SK-N-SH treated with all-trans-retinoic acid at 6 μM for 48 hours (cell line): ENCODE data around the gene CD46.

Source experiments
- ATAC-seq: fragments of 200-7000 bp; cut with Tn5 transposase; 3 replicates; pipeline ENCODE4 v1.9.1; 2020; ENCODE audit warnings: mild to moderate bottlenecking, moderate library complexity
- ARNTL ChIP-seq: fragments of 450-650 bp; formaldehyde crosslinking; IDR thresholded peaks from 2 replicates; pipeline ENCODE4 v1.5.0; 2020; ENCODE audit warnings: low read depth, mild to moderate bottlenecking, moderate library complexity, borderline replicate concordance
- BACH2 ChIP-seq: fragments of 250-450 bp; sonication (Bioruptor Pico); IDR thresholded peaks from 2 replicates; pipeline ENCODE4 v1.9.0; 2021; ENCODE audit warnings: mild to moderate bottlenecking, borderline replicate concordance
- CSDC2 ChIP-seq: fragments of 250-450 bp; sonication (Bioruptor Pico); IDR thresholded peaks from 2 replicates; pipeline ENCODE4 v1.5.0; 2020; ENCODE audit warnings: mild to moderate bottlenecking, moderate library complexity
- ESRRG ChIP-seq: fragments of 250-450 bp; sonication (Bioruptor Pico); IDR thresholded peaks from 2 replicates; pipeline ENCODE4 v1.6.1; 2021; ENCODE audit warnings: mild to moderate bottlenecking
- GLIS3 ChIP-seq: fragments of 250-450 bp; sonication (Bioruptor Pico); IDR thresholded peaks from 2 replicates; pipeline ENCODE4 v1.5.0; 2020; ENCODE audit warnings: mild to moderate bottlenecking, moderate library complexity
- ISL1 ChIP-seq: fragments of 250-450 bp; sonication (Bioruptor Pico); IDR thresholded peaks from 2 replicates; pipeline ENCODE4 v2.1.2; 2022; ENCODE audit warnings: mild to moderate bottlenecking, moderate library complexity
- OSR1 ChIP-seq: fragments of 250-450 bp; sonication (Bioruptor Pico); IDR thresholded peaks from 2 replicates; pipeline ENCODE4 v1.8.0; 2022; ENCODE audit warnings: moderate library complexity, mild to moderate bottlenecking, inconsistent platforms
- RARB ChIP-seq: fragments of 250-450 bp; sonication (Bioruptor Pico); IDR thresholded peaks from 2 replicates; pipeline ENCODE4 v1.8.0; 2021; ENCODE audit warnings: mild to moderate bottlenecking, moderate library complexity
- SNAI2 ChIP-seq: fragments of 250-450 bp; sonication (Bioruptor Pico); IDR thresholded peaks from 2 replicates; pipeline ENCODE4 v1.5.0; 2020; ENCODE audit warnings: mild to moderate bottlenecking, moderate library complexity
- TCF4 ChIP-seq: fragments of 250-450 bp; sonication (Bioruptor Pico); IDR thresholded peaks from 2 replicates; pipeline ENCODE4 v1.8.0; 2021; ENCODE audit warnings: mild to moderate bottlenecking, moderate library complexity, borderline replicate concordance
- TOX ChIP-seq: fragments of 250-450 bp; sonication (Bioruptor Pico); IDR thresholded peaks from 2 replicates; pipeline ENCODE4 v1.8.0; 2021; ENCODE audit warnings: mild to moderate bottlenecking, moderate library complexity, borderline replicate concordance
- ZC3H10 ChIP-seq: fragments of 250-450 bp; sonication (Bioruptor Pico); IDR thresholded peaks from 2 replicates; pipeline ENCODE4 v1.5.1; 2021; ENCODE audit warnings: mild to moderate bottlenecking, moderate library complexity
- ZFP3 ChIP-seq: fragments of 250-450 bp; sonication (Bioruptor Pico); IDR thresholded peaks from 2 replicates; pipeline ENCODE4 v1.5.0; 2020; ENCODE audit warnings: mild to moderate bottlenecking, moderate library complexity
- ZFP30 ChIP-seq: fragments of 450-650 bp; formaldehyde crosslinking; IDR thresholded peaks from 2 replicates; pipeline ENCODE4 v1.5.0; 2022; ENCODE audit warnings: mild to moderate bottlenecking, moderate library complexity
- ZNF565 ChIP-seq: fragments of 450-650 bp; formaldehyde crosslinking; conservative IDR thresholded peaks from 2 replicates; pipeline ENCODE4 v1.5.0; 2020; ENCODE audit warnings: low read depth, mild to moderate bottlenecking, moderate library complexity
- ZNF70 ChIP-seq: fragments of 450-650 bp; formaldehyde crosslinking; IDR thresholded peaks from 2 replicates; pipeline ENCODE4 v1.5.0; 2020; ENCODE audit warnings: mild to moderate bottlenecking, moderate library complexity
- TF ChIP-seq, protein P1 (sequence below): fragments of 250-450 bp; sonication (Bioruptor Pico); IDR thresholded peaks from 2 replicates; pipeline ENCODE4 v1.8.0; 2020; ENCODE audit warnings: mild to moderate bottlenecking, moderate library complexity, borderline replicate concordance
- TF ChIP-seq, protein P2 (sequence below): fragments of 250-450 bp; sonication (Bioruptor Pico); IDR thresholded peaks from 2 replicates; pipeline ENCODE4 v1.5.1; 2021; ENCODE audit warnings: mild to moderate bottlenecking, moderate library complexity
- TF ChIP-seq, protein P3 (sequence below): fragments of 250-450 bp; sonication (Bioruptor Pico); IDR thresholded peaks from 2 replicates; pipeline ENCODE4 v1.5.1; 2020; ENCODE audit warnings: low read depth, mild to moderate bottlenecking, moderate library complexity
- TF ChIP-seq, protein P4 (sequence below): fragments of 250-450 bp; sonication (Bioruptor Pico); IDR thresholded peaks from 2 replicates; pipeline ENCODE4 v1.5.0; 2020; ENCODE audit warnings: mild to moderate bottlenecking, moderate library complexity

The CD46 gene

DNA sequence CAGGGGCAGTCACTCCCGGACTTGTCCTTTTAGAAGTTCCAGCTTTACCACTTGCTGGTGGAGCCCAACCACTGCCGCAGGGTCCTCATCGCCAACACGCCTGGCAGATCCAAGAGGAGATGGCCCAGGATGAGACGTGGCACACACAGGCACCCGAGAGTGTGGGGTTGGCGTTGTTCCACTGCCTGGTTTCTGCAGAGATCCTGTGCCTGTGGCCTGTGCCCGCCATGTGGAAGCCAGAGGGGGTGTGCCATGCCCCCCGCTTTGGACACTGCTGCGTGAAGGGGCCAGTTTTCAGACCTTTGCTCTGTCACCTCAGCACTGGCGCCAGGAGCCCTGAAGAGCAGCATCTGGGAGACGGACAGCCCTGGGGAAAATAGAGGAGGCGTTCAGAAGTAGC lies 10.8 kb downstream of the CD46 start:
- TF ChIP-seq, protein P1, sequence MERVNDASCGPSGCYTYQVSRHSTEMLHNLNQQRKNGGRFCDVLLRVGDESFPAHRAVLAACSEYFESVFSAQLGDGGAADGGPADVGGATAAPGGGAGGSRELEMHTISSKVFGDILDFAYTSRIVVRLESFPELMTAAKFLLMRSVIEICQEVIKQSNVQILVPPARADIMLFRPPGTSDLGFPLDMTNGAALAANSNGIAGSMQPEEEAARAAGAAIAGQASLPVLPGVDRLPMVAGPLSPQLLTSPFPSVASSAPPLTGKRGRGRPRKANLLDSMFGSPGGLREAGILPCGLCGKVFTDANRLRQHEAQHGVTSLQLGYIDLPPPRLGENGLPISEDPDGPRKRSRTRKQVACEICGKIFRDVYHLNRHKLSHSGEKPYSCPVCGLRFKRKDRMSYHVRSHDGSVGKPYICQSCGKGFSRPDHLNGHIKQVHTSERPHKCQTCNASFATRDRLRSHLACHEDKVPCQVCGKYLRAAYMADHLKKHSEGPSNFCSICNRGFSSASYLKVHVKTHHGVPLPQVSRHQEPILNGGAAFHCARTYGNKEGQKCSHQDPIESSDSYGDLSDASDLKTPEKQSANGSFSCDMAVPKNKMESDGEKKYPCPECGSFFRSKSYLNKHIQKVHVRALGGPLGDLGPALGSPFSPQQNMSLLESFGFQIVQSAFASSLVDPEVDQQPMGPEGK (CRISPR knock-in tag) = no peak
- TF ChIP-seq, protein P2, sequence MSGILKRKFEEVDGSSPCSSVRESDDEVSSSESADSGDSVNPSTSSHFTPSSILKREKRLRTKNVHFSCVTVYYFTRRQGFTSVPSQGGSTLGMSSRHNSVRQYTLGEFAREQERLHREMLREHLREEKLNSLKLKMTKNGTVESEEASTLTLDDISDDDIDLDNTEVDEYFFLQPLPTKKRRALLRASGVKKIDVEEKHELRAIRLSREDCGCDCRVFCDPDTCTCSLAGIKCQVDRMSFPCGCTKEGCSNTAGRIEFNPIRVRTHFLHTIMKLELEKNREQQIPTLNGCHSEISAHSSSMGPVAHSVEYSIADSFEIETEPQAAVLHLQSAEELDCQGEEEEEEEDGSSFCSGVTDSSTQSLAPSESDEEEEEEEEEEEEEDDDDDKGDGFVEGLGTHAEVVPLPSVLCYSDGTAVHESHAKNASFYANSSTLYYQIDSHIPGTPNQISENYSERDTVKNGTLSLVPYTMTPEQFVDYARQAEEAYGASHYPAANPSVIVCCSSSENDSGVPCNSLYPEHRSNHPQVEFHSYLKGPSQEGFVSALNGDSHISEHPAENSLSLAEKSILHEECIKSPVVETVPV (CRISPR knock-in tag) = no peak
- TF ChIP-seq ISL1 (CRISPR knock-in tag) = no peak
- TF ChIP-seq, protein P3, sequence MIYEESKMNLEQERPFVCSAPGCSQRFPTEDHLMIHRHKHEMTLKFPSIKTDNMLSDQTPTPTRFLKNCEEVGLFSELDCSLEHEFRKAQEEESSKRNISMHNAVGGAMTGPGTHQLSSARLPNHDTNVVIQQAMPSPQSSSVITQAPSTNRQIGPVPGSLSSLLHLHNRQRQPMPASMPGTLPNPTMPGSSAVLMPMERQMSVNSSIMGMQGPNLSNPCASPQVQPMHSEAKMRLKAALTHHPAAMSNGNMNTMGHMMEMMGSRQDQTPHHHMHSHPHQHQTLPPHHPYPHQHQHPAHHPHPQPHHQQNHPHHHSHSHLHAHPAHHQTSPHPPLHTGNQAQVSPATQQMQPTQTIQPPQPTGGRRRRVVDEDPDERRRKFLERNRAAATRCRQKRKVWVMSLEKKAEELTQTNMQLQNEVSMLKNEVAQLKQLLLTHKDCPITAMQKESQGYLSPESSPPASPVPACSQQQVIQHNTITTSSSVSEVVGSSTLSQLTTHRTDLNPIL (CRISPR knock-in tag) = no peak
- no peak for TF ChIP-seq TOX (CRISPR knock-in tag)
- TF ChIP-seq OSR1 (CRISPR knock-in tag) = no peak
- TF ChIP-seq CSDC2 (CRISPR knock-in tag) = no peak
- TF ChIP-seq ZC3H10 (CRISPR knock-in tag) = no peak
- TF ChIP-seq ZFP30 (CRISPR knock-in tag) = no peak
- TF ChIP-seq ZFP3 (CRISPR knock-in tag) = no peak
- no peak for ATAC-seq

DNA sequence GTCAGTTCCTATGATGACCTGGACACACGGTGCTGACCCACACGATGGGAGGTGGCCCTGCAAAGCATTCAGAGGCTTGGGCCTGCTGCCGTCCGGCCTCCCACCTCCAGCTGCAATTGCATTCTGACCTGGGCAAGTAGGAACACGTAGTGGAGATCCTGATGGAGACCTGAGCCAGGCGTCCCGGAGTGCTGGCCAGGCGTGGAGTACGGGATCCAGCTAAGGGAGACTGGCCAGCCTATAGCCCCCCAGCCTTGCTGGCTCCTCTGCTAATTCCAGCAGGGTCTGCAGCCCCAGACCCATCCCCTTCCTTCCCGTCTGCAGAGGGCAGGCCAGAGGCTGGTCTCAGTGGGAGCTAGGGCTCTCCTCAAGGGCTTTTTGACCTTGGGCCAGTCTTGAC lies 11.2 kb downstream of the CD46 start:
- TF ChIP-seq TOX (CRISPR knock-in tag) (no peak), BACH2 (CRISPR knock-in tag) (no peak), ZNF565 (CRISPR knock-in tag) (no peak), OSR1 (CRISPR knock-in tag) (no peak), GLIS3 (CRISPR knock-in tag) (no peak), ZC3H10 (CRISPR knock-in tag) (no peak), TCF4 (no peak), ESRRG (CRISPR knock-in tag) (no peak), RARB (CRISPR knock-in tag) (no peak), ZNF70 (CRISPR knock-in tag) (no peak), ARNTL (CRISPR knock-in tag) (no peak), SNAI2 (no peak)
- TF ChIP-seq, protein P2 (CRISPR knock-in tag) = no peak
- TF ChIP-seq, protein P1 (CRISPR knock-in tag) = no peak
- TF ChIP-seq, protein P3 (CRISPR knock-in tag) = no peak
- TF ChIP-seq, protein P4, sequence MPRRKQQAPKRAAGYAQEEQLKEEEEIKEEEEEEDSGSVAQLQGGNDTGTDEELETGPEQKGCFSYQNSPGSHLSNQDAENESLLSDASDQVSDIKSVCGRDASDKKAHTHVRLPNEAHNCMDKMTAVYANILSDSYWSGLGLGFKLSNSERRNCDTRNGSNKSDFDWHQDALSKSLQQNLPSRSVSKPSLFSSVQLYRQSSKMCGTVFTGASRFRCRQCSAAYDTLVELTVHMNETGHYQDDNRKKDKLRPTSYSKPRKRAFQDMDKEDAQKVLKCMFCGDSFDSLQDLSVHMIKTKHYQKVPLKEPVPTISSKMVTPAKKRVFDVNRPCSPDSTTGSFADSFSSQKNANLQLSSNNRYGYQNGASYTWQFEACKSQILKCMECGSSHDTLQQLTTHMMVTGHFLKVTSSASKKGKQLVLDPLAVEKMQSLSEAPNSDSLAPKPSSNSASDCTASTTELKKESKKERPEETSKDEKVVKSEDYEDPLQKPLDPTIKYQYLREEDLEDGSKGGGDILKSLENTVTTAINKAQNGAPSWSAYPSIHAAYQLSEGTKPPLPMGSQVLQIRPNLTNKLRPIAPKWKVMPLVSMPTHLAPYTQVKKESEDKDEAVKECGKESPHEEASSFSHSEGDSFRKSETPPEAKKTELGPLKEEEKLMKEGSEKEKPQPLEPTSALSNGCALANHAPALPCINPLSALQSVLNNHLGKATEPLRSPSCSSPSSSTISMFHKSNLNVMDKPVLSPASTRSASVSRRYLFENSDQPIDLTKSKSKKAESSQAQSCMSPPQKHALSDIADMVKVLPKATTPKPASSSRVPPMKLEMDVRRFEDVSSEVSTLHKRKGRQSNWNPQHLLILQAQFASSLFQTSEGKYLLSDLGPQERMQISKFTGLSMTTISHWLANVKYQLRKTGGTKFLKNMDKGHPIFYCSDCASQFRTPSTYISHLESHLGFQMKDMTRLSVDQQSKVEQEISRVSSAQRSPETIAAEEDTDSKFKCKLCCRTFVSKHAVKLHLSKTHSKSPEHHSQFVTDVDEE = no peak
- ATAC-seq = no peak; the same call in 2 of the 3 replicates
